Natural killer cell (primary cell): Measurements from ENCODE around the gene INSRR. TPM values are rescaled to one million over a fixed set of nuclear protein-coding genes. Genes with fewer than 3 reads are reported as not detected.
A peak's percentile ranks its signal among the peaks of the same experiment; 100 is the strongest.

Experiments
- ATAC-seq, 3 donors: fragments of 150-1000 bp in 2 of 3; fragments of 200-7000 bp in 1 of 3; cut with Tn5 transposase; 1 replicate in 1 of 3; 2 replicates in 2 of 3; pipeline ENCODE4 v1.10.0; 2021; ENCODE audit warnings: mild to moderate bottlenecking in 2 of 3, moderate library complexity in 2 of 3
- DNase-seq, 2 donors: peaks; one replicate each; pipeline versions ENCODE4 v3.0.0 to v3.0.0-alpha.2; 2013 to 2021; ENCODE audit warnings: mixed read lengths in 1 of 2
- H3K27ac ChIP-seq: one replicate; pipeline ENCODE4 v1.5.1; 2013; ENCODE audit warnings: mild to moderate bottlenecking, low read length
- H3K27me3 ChIP-seq: one replicate; pipeline ENCODE4 v1.6.1; 2013; ENCODE audit warnings: low read length; ENCODE audit not compliant: control insufficient read depth, insufficient read depth
- H3K36me3 ChIP-seq: one replicate; pipeline ENCODE4 v1.6.1; 2013; ENCODE audit warnings: low read length; ENCODE audit not compliant: control insufficient read depth, insufficient read depth
- H3K4me1 ChIP-seq: one replicate; pipeline ENCODE4 v1.6.1; 2013; ENCODE audit warnings: low read length; ENCODE audit not compliant: control insufficient read depth, insufficient read depth
- H3K4me3 ChIP-seq: one replicate; pipeline ENCODE4 v1.5.1; 2013; ENCODE audit warnings: low read length
- H3K9me3 ChIP-seq: one replicate; pipeline ENCODE4 v1.6.1; 2013; ENCODE audit warnings: low read length; ENCODE audit not compliant: control insufficient read depth, insufficient read depth
- H3K27ac Mint-ChIP-seq, 2 donors: one replicate each; pipeline ENCODE4 v1.8.0; 2022; ENCODE audit warnings: mild to moderate bottlenecking in 2 of 2, mixed read lengths in 2 of 2, moderate library complexity in 1 of 2
- H3K27me3 Mint-ChIP-seq, 2 donors: one replicate each; pipeline ENCODE4 v1.8.0; 2022; ENCODE audit warnings: low read depth in 2 of 2, mixed read lengths in 2 of 2
- H3K36me3 Mint-ChIP-seq: one replicate; pipeline ENCODE4 v1.8.0; 2022; ENCODE audit warnings: mixed read lengths
- H3K4me1 Mint-ChIP-seq, 2 donors: one replicate each; pipeline ENCODE4 v1.8.0; 2022; ENCODE audit warnings: mixed read lengths in 2 of 2
- H3K4me3 Mint-ChIP-seq: one replicate; pipeline ENCODE4 v1.8.0; 2022; ENCODE audit warnings: mild to moderate bottlenecking, moderate library complexity, mixed read lengths
- H3K9me3 Mint-ChIP-seq, 2 donors: one replicate each; pipeline ENCODE4 v1.8.0; 2022; ENCODE audit warnings: mixed read lengths in 2 of 2
- WGBS: methylation state at CpG from one replicate; pipeline ENCODE4 v1.1.7; 2013; ENCODE audit warnings: missing lambda C conversion rate; ENCODE audit not compliant: insufficient coverage; 5-methylcytosine and 5-hydroxymethylcytosine counted together
- intact Hi-C: fragments of 100-400 bp; cut with micrococcal nuclease; formaldehyde crosslinking; loops from one replicate; pipeline ENCODE4 v1.14.2; 2022
- total RNA-seq, 4 donors: library from RNA; stranded (reverse); fragments of 120-200 nt in 1 of 4; gene quantifications; one replicate each; pipeline versions ENCODE4 v1.2.3 to v1.2.4, GENCODE V29; 2013 to 2022
- TF ChIP-seq, protein P1 (sequence below): fragments of 200-600 bp; IDR thresholded peaks from one replicate; pipeline ENCODE4 v1.8.0; 2022; ENCODE audit warnings: antibody characterized with exemption

INSRR gene
- total RNA-seq, 3 donors from 2014 or later (not counting 1 experiment from before 2014, with no cell fraction given): 0.10 to 0.18 (median 0.14) TPM

DNA sequence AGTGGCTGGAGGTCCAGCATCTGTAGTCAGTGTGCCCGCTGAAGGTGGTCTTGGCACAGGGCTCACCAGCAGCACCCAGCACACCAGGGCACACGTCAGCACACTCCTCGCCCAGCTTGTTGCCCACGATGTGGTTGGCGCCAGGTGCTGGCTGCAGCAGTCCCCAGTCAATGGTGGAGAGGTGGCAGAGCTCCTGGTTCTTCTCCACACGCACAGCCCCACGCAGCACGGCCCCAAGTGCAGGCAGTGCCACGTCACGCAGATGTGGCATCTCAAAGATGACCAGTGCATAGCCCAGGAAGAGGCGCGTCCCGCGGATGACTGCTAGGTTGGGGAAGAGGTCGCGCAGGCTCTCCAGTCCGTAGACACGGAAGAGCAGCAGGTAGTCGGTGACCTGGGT is 5.2 kb downstream of the INSRR start:
- H3K4me3 ChIP-seq: no peak overlapping the region
- Mint-ChIP-seq H3K27me3 (peaks cover 16 to 21% of the 10 kb centered on the region in 2 donors), H3K9me3 (no peaks in the 10 kb centered on the region), H3K36me3 (no peaks in the 10 kb centered on the region), H3K27ac (no peak overlapping the region), H3K4me3 (no peak overlapping the region), H3K4me1 (peaks cover 0 to 9% of the 10 kb centered on the region in 2 donors)
- no peak for DNase-seq
- H3K36me3 ChIP-seq: no peaks in the 10 kb centered on the region
- no peak for ATAC-seq
- no peaks in the 10 kb centered on the region for H3K9me3 ChIP-seq
- peaks cover 5% of the 10 kb centered on the region for H3K4me1 ChIP-seq
- H3K27me3 ChIP-seq: peaks cover 9% of the 10 kb centered on the region
- intact Hi-C loops: no loop called here
- TF ChIP-seq, protein P1, sequence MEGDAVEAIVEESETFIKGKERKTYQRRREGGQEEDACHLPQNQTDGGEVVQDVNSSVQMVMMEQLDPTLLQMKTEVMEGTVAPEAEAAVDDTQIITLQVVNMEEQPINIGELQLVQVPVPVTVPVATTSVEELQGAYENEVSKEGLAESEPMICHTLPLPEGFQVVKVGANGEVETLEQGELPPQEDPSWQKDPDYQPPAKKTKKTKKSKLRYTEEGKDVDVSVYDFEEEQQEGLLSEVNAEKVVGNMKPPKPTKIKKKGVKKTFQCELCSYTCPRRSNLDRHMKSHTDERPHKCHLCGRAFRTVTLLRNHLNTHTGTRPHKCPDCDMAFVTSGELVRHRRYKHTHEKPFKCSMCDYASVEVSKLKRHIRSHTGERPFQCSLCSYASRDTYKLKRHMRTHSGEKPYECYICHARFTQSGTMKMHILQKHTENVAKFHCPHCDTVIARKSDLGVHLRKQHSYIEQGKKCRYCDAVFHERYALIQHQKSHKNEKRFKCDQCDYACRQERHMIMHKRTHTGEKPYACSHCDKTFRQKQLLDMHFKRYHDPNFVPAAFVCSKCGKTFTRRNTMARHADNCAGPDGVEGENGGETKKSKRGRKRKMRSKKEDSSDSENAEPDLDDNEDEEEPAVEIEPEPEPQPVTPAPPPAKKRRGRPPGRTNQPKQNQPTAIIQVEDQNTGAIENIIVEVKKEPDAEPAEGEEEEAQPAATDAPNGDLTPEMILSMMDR: no peak
- H3K27ac ChIP-seq: no peak overlapping the region
- WGBS: 90% methylated on average over 19 of the region's 19 CpGs

DNA sequence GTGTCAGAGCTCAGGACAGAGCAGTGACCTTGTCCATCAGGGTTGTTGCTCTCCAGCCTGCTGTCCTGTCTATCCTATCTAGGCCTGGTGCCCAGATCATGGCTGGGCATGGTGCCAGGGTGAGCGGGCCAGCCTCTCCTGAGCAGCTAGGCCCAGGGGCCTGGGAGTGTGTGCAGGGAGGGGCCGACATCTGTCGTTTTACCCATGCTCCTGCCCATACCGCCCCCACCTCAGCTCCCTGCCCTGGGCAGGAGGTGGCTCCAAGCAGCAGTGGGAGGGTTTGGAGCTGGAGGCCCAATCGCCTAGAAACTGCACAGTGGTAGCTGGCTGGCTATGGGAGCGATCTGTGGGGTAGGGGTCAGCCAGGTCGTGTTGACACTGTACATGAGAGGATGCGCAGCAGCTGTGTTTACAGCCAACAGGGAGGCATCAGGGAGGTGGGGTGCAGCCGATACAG is 6.5 kb downstream of the INSRR start:
- Mint-ChIP-seq H3K27me3 (peaks cover 8 to 15% of the 10 kb centered on the region in 2 donors), H3K36me3 (no peaks in the 10 kb centered on the region), H3K4me1 (peaks cover 6 to 14% of the 10 kb centered on the region in 2 donors), H3K4me3 (no peak overlapping the region), H3K9me3 (no peaks in the 10 kb centered on the region), H3K27ac (no peak overlapping the region)
- Histone ChIP-seq H3K9me3 (no peaks in the 10 kb centered on the region), H3K4me1 (peaks cover 14% of the 10 kb centered on the region), H3K4me3 (no peak overlapping the region), H3K27ac (no peak overlapping the region), H3K36me3 (no peaks in the 10 kb centered on the region), H3K27me3 (peaks cover 2% of the 10 kb centered on the region)
- intact Hi-C loops: no loop called here
- no peak for DNase-seq
- ATAC-seq: no peak
- 78% methylated on average over 9 of the region's 9 CpGs for WGBS
- TF ChIP-seq, protein P1: no peak

DNA sequence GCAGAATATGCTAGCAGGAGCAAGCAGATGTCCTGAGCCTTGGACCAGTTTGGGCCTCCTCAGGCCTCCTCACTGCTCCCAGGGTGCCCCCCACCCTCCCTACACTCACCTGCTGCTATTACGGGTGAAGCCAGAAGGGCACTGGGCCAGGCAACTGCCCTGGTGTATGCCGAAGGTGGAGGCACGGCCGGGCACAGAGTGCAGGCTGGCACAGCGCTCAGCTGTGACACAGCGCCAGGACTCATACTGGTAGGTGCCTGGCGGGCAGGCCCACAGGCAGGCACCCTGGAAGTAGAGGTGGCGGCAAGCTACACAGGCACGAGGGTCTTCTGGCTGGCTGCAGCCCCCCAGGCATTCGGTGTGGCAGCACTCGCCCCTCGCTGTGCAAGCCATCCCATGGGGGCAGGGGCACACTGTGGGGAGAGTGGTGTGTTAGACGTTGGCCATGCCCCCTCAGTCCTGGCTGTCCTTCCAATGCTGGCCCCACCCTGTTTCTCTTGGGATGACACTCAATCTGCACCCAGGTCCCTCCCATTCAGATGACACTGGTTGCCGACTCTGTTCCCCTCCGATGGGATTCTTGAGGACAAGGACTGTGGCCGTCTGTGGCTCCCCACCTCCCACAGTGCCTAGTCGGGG is 7.0 kb downstream of the INSRR start:
- Mint-ChIP-seq H3K4me1 (peaks cover 6 to 14% of the 10 kb centered on the region in 2 donors), H3K4me3 (no peak overlapping the region), H3K27ac (no peak overlapping the region), H3K9me3 (no peaks in the 10 kb centered on the region), H3K27me3 (peaks cover 12 to 15% of the 10 kb centered on the region in 2 donors), H3K36me3 (no peaks in the 10 kb centered on the region)
- peaks cover 2% of the 10 kb centered on the region for H3K27me3 ChIP-seq
- intact Hi-C loops: no loop called here
- H3K27ac ChIP-seq: no peak overlapping the region
- WGBS: 89% methylated on average over 17 of the region's 17 CpGs
- H3K4me1 ChIP-seq: peaks cover 14% of the 10 kb centered on the region
- H3K9me3 ChIP-seq: no peaks in the 10 kb centered on the region
- H3K4me3 ChIP-seq: no peak overlapping the region
- TF ChIP-seq, protein P1: no peak
- DNase-seq (no peak), ATAC-seq (no peak)
- H3K36me3 ChIP-seq: no peaks in the 10 kb centered on the region

DNA sequence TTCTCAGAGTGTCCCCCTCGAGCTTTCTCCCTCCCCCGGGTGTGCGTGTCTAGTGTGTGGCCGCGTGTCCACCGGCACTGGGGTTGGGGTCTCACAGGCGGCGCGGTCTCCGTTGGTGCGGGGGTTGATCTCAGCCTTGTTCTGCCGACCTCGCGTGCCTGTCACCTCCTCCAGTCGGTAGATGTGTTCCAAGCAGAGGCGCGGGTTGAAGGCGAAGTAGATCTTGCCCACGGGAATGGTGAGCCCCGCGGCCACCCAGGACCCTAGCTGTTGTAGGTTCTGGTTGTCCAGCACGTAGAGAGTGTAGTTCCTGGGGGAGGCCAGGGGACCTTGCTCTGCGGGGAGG is 9.8 kb downstream of the INSRR start:
- TF ChIP-seq, protein P1: no peak
- H3K36me3 Mint-ChIP-seq: no peaks in the 10 kb centered on the region
- ATAC-seq (no peak), DNase-seq (no peak)
- H3K27ac Mint-ChIP-seq: peak overlapping the region in 1 of 2 donors; percentile 80
- WGBS: 36% methylated on average over 23 of the region's 23 CpGs
- intact Hi-C loops: no loop called here
- no peaks in the 10 kb centered on the region for H3K9me3 ChIP-seq
- peaks cover 17% of the 10 kb centered on the region for H3K27me3 ChIP-seq
- H3K4me1 ChIP-seq: peaks cover 28% of the 10 kb centered on the region
- H3K27me3 Mint-ChIP-seq: peaks cover 13 to 30% of the 10 kb centered on the region in 2 donors
- no peak overlapping the region for H3K27ac ChIP-seq
- H3K4me3 ChIP-seq: no peak overlapping the region
- H3K4me1 Mint-ChIP-seq: peaks cover 15 to 35% of the 10 kb centered on the region in 2 donors
- H3K9me3 Mint-ChIP-seq: no peaks in the 10 kb centered on the region
- no peak overlapping the region for H3K4me3 Mint-ChIP-seq
- H3K36me3 ChIP-seq: no peaks in the 10 kb centered on the region
